Astrocyte (in vitro differentiated cells and primary cell): ENCODE measurements around the gene GNB1. TPM values are rescaled to one million over a fixed set of nuclear protein-coding genes. Genes with fewer than 3 reads are reported as not detected.
A peak's percentile ranks its signal among the peaks of the same experiment; 100 is the strongest.

ENCODE experiments used
- DNase-seq: peaks from one replicate; pipeline ENCODE4 v3.0.0-alpha.2; 2010; ENCODE audit warnings: low read depth
- FAIRE-seq: peaks from 2 replicates; lab custom pipeline; 2011; peaks lifted over from hg19 to GRCh38; lab: Jason Lieb, UNC
- H2AFZ ChIP-seq: 2 replicates; pipeline ENCODE4 v1.6.0; 2012; ENCODE audit warnings: low read depth, low read length, inconsistent platforms
- H3K27ac ChIP-seq: 2 replicates; pipeline ENCODE4 v1.5.1; 2011; ENCODE audit warnings: low read depth, low read length, inconsistent platforms
- H3K27me3 ChIP-seq: 2 replicates; pipeline ENCODE4 v1.6.0; 2011; ENCODE audit warnings: low read length, inconsistent platforms; ENCODE audit not compliant: insufficient read depth
- H3K36me3 ChIP-seq: 2 replicates; pipeline ENCODE4 v1.5.1; 2011; ENCODE audit warnings: low read length, inconsistent platforms; ENCODE audit not compliant: insufficient read depth
- H3K4me1 ChIP-seq: 2 replicates; pipeline ENCODE4 v1.5.1; 2011; ENCODE audit warnings: low read length, inconsistent platforms; ENCODE audit not compliant: insufficient read depth
- H3K4me2 ChIP-seq: 2 replicates; pipeline ENCODE4 v1.6.0; 2012; ENCODE audit warnings: low read length, inconsistent platforms
- H3K4me3 ChIP-seq: 2 replicates; pipeline ENCODE4 v1.5.1; 2011; ENCODE audit warnings: low read depth, mild to moderate bottlenecking, low read length, inconsistent platforms; ENCODE audit not compliant: insufficient read depth
- H3K79me2 ChIP-seq: 2 replicates; pipeline ENCODE4 v1.6.0; 2012; ENCODE audit warnings: mild to moderate bottlenecking, low read length, inconsistent platforms; ENCODE audit not compliant: insufficient read depth
- H3K9ac ChIP-seq: 2 replicates; pipeline ENCODE4 v1.6.0; 2012; ENCODE audit warnings: mild to moderate bottlenecking, low read length, inconsistent platforms
- H3K9me3 ChIP-seq: 2 replicates; pipeline ENCODE4 v1.5.1; 2012; ENCODE audit warnings: low read depth, mild to moderate bottlenecking, low read length, inconsistent platforms; ENCODE audit not compliant: insufficient read depth
- H4K20me1 ChIP-seq: 2 replicates; pipeline ENCODE4 v1.6.0; 2012; ENCODE audit warnings: low read length, inconsistent platforms; ENCODE audit not compliant: insufficient read depth
- H3K27ac Mint-ChIP-seq: one replicate; pipeline ENCODE4 v1.8.0; 2021; ENCODE audit warnings: mild to moderate bottlenecking, mixed read lengths; ENCODE audit not compliant: unreplicated experiment
- H3K27me3 Mint-ChIP-seq: one replicate; pipeline ENCODE4 v1.8.0; 2021; ENCODE audit warnings: low read depth, mixed read lengths; ENCODE audit not compliant: unreplicated experiment
- H3K36me3 Mint-ChIP-seq: one replicate; pipeline ENCODE4 v1.8.0; 2021; ENCODE audit warnings: low read depth, mixed read lengths; ENCODE audit not compliant: unreplicated experiment
- H3K4me1 Mint-ChIP-seq: one replicate; pipeline ENCODE4 v1.8.0; 2021; ENCODE audit warnings: low read depth, mixed read lengths; ENCODE audit not compliant: unreplicated experiment
- H3K4me3 Mint-ChIP-seq: one replicate; pipeline ENCODE4 v1.8.0; 2021; ENCODE audit warnings: mild to moderate bottlenecking, moderate library complexity, mixed read lengths; ENCODE audit not compliant: unreplicated experiment
- H3K9me3 Mint-ChIP-seq: one replicate; pipeline ENCODE4 v1.8.0; 2021; ENCODE audit warnings: mild to moderate bottlenecking, mixed read lengths; ENCODE audit not compliant: unreplicated experiment
- CTCF ChIP-seq: IDR thresholded peaks from 2 replicates; pipeline ENCODE4 v1.5.1; 2011; ENCODE audit warnings: low read depth, mild to moderate bottlenecking, inconsistent platforms, low read length, moderate library complexity; ENCODE audit not compliant: insufficient read depth
- EZH2 ChIP-seq: IDR thresholded peaks from 2 replicates; pipeline ENCODE4 v1.6.1; 2012; ENCODE audit warnings: mild to moderate bottlenecking, low read length, inconsistent platforms; ENCODE audit not compliant: insufficient read depth
- total RNA-seq: library from RNA; stranded (reverse); gene quantifications from 2 replicates; pipeline ENCODE4 v1.2.1, GENCODE V29; 2021

GNB1 gene
- total RNA-seq, 1 donor from 2014 or later = 602 TPM

- Mint-ChIP-seq H3K36me3 (peaks cover 7% of the 10 kb centered on the region), H3K4me1 (peaks cover 31% of the 10 kb centered on the region), H3K9me3 (no peaks in the 10 kb centered on the region), H3K27ac (peak overlapping the region; percentile 92), H3K4me3 (no peak overlapping the region), H3K27me3 (no peaks in the 10 kb centered on the region)
- H4K20me1 ChIP-seq = peaks cover 80% of the 10 kb centered on the region
- H3K9me3 ChIP-seq = no peaks in the 10 kb centered on the region
- FAIRE-seq = no peak
- H3K79me2 ChIP-seq = peaks cover 95% of the 10 kb centered on the region
- H3K4me3 ChIP-seq = no peak overlapping the region
- H3K9ac ChIP-seq = no peak overlapping the region
- peak; percentile 29 for DNase-seq
- H3K4me2 ChIP-seq = peak overlapping the region; percentile 25
- H3K4me1 ChIP-seq = peaks cover 16% of the 10 kb centered on the region
- H3K27ac ChIP-seq = peak overlapping the region; percentile 57
- H3K36me3 ChIP-seq = peaks cover 28% of the 10 kb centered on the region
- no peak overlapping the region for H2AFZ ChIP-seq
- H3K27me3 ChIP-seq = no peaks in the 10 kb centered on the region
- no peak for TF ChIP-seq EZH2
- TF ChIP-seq CTCF = no peak
Observed at GRCh38 chr1:1826356-1827088, 64.4 kb downstream of the GNB1 start.

DNA sequence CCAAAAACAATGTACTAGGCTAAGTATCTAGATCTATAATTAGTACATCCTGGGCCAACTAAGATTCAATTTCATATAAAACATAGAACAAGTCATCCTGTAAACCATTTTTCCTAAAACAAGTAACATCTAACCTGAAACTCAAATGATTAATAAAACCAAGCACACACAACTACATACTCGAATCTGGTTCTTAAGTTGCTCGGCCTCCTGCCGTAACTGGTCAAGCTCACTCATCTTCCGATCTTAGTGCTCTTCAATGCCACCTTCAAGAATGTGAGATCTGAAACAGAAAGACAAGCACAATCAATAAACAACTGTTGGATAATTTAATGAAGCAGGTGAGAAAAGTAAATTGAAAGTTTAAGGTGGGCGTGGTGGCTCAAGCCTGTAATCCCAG lies 65.7 kb downstream of the GNB1 start:
- Histone ChIP-seq H3K9me3 (no peaks in the 10 kb centered on the region), H3K27me3 (no peaks in the 10 kb centered on the region), H3K9ac (no peak overlapping the region), H4K20me1 (peaks cover 81% of the 10 kb centered on the region), H3K4me1 (peaks cover 16% of the 10 kb centered on the region), H2AFZ (no peak overlapping the region), H3K4me3 (no peak overlapping the region), H3K4me2 (no peak overlapping the region), H3K79me2 (peaks cover 96% of the 10 kb centered on the region), H3K36me3 (peaks cover 40% of the 10 kb centered on the region), H3K27ac (no peak overlapping the region)
- peaks cover 11% of the 10 kb centered on the region for H3K36me3 Mint-ChIP-seq
- no peak overlapping the region for H3K4me3 Mint-ChIP-seq
- no peak for FAIRE-seq
- no peaks in the 10 kb centered on the region for H3K27me3 Mint-ChIP-seq
- peaks cover 31% of the 10 kb centered on the region for H3K4me1 Mint-ChIP-seq
- no peak for DNase-seq
- H3K9me3 Mint-ChIP-seq = no peaks in the 10 kb centered on the region
- no peak for TF ChIP-seq EZH2
- no peak for TF ChIP-seq CTCF
- H3K27ac Mint-ChIP-seq = peak overlapping the region; percentile 43

GRCh38 chr1:1819762-1820161 lies 71.1 kb downstream of the GNB1 start:
- Histone ChIP-seq H2AFZ (no peak overlapping the region), H3K27ac (no peak overlapping the region), H3K9ac (no peak overlapping the region), H3K4me2 (no peak overlapping the region), H3K4me1 (no peaks in the 10 kb centered on the region), H3K27me3 (no peaks in the 10 kb centered on the region), H3K9me3 (no peaks in the 10 kb centered on the region), H4K20me1 (peaks cover 77% of the 10 kb centered on the region), H3K36me3 (peaks cover 57% of the 10 kb centered on the region), H3K4me3 (no peak overlapping the region), H3K79me2 (peaks cover 91% of the 10 kb centered on the region)
- peaks cover 6% of the 10 kb centered on the region for H3K4me1 Mint-ChIP-seq
- no peak for DNase-seq
- no peak overlapping the region for H3K4me3 Mint-ChIP-seq
- no peaks in the 10 kb centered on the region for H3K27me3 Mint-ChIP-seq
- no peak overlapping the region for H3K27ac Mint-ChIP-seq
- H3K9me3 Mint-ChIP-seq = no peaks in the 10 kb centered on the region
- TF ChIP-seq CTCF (no peak), EZH2 (no peak)
- no peak for FAIRE-seq
- peaks cover 21% of the 10 kb centered on the region for H3K36me3 Mint-ChIP-seq
